K562 (cell line): ENCODE data around the gene XIRP1.

ENCODE experiments used
- ARNT ChIP-seq, 2 experiments: fragments of 450-650 bp; IDR thresholded peaks; 2 replicates each; pipeline ENCODE4 v1.6.1; 2016; ENCODE audit warnings: mild to moderate bottlenecking in 1 of 2
- BCL6 ChIP-seq: fragments of 250-450 bp; sonication (Bioruptor Pico); IDR thresholded peaks from 2 replicates; pipeline ENCODE4 v1.4.0; 2020
- BHLHE40 ChIP-seq: IDR thresholded peaks from 2 replicates; pipeline ENCODE4 v1.6.1; 2011; ENCODE audit warnings: low read length, improper control_type of control experiment
- FOS ChIP-seq: IDR thresholded peaks from 3 replicates; pipeline ENCODE4 v1.6.1; 2011; ENCODE audit not compliant: insufficient read length; ENCODE audit errors: extremely low read depth
- FOXA1 ChIP-seq: fragments of 450-650 bp; IDR thresholded peaks from 2 replicates; pipeline ENCODE4 v1.6.1; 2016; ENCODE audit warnings: mild to moderate bottlenecking, borderline replicate concordance
- POLR2AphosphoS5 ChIP-seq: IDR thresholded peaks from 2 replicates; pipeline ENCODE4 v1.6.1; 2011; ENCODE audit warnings: mild to moderate bottlenecking, low read depth, low read length, moderate library complexity; ENCODE audit not compliant: control insufficient read depth, insufficient read depth
- RFX5 ChIP-seq: IDR thresholded peaks from 2 replicates; pipeline ENCODE4 v1.6.1; 2011; ENCODE audit warnings: low read depth, mild to moderate bottlenecking, improper control_type of control experiment, low read length
- ZBTB1 ChIP-seq: sonication (generic); formaldehyde crosslinking; IDR thresholded peaks from 2 replicates; pipeline ENCODE4 v1.8.1; 2023; ENCODE audit warnings: missing genetic modification reagents, low read depth, mild to moderate bottlenecking, borderline replicate concordance
- ZNF239 ChIP-seq: fragments of 250-450 bp; sonication (Bioruptor Pico); IDR thresholded peaks from 2 replicates; pipeline ENCODE4 v1.4.0; 2020; ENCODE audit warnings: mild to moderate bottlenecking
- ZNF76 ChIP-seq: fragments of 250-450 bp; sonication (Bioruptor Pico); IDR thresholded peaks from 2 replicates; pipeline ENCODE4 v1.4.0; 2020; ENCODE audit warnings: mild to moderate bottlenecking, moderate library complexity, borderline replicate concordance
- TF ChIP-seq, protein P1 (sequence below), 3 experiments: IDR thresholded peaks in 2 of 3; conservative IDR thresholded peaks in 1 of 3; 2 replicates each; pipeline ENCODE4 v1.5.1; 2011 to 2012; ENCODE audit warnings: low read length in 3 of 3, mild to moderate bottlenecking in 3 of 3, control low read depth in 2 of 3, improper control_type of control experiment in 1 of 3, inconsistent platforms in 1 of 3, low read depth in 1 of 3, mixed read lengths in 1 of 3, moderate library complexity in 1 of 3; ENCODE audit not compliant: insufficient read depth in 2 of 3
- TF ChIP-seq, protein P2 (sequence below): sonication (generic); formaldehyde crosslinking; IDR thresholded peaks from 2 replicates; pipeline ENCODE4 v1.8.0; 2022; ENCODE audit warnings: mild to moderate bottlenecking, low read depth, missing genetic modification reagents
- TF ChIP-seq, protein P3 (sequence below): fragments of 250-450 bp; sonication (Bioruptor Pico); IDR thresholded peaks from 2 replicates; pipeline ENCODE4 v1.5.0; 2020; ENCODE audit warnings: mild to moderate bottlenecking

DNA sequence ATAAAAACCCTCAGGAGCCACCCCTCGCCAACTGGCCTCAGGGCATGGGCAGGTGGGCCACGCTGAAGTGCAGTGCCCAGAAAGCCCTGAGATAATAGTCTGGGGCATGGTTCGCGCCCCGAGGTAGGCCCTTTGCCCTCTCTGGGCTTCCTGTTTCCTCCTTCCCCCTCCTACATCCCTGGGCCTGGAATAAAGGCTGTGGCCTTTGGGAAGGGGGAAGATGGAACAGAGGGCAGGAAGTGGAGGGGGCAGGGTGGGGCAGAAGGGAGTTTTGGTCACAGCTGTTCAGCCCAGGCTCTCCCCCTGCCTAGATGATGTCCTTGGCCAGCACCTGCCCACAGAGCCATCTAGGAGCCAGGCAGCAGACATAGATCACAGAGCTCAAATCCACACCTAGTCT is 50.3 kb downstream of the XIRP1 start:
- TF ChIP-seq, protein P1, sequence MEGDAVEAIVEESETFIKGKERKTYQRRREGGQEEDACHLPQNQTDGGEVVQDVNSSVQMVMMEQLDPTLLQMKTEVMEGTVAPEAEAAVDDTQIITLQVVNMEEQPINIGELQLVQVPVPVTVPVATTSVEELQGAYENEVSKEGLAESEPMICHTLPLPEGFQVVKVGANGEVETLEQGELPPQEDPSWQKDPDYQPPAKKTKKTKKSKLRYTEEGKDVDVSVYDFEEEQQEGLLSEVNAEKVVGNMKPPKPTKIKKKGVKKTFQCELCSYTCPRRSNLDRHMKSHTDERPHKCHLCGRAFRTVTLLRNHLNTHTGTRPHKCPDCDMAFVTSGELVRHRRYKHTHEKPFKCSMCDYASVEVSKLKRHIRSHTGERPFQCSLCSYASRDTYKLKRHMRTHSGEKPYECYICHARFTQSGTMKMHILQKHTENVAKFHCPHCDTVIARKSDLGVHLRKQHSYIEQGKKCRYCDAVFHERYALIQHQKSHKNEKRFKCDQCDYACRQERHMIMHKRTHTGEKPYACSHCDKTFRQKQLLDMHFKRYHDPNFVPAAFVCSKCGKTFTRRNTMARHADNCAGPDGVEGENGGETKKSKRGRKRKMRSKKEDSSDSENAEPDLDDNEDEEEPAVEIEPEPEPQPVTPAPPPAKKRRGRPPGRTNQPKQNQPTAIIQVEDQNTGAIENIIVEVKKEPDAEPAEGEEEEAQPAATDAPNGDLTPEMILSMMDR (IDR thresholded peaks at IDR 0.05 in 2 of 3, conservative IDR thresholded peaks at IDR 0.05 in 1 of 3; ENCODE audit: insufficient read depth in 2 of 3, low read depth in 1 of 3, low read length in 3 of 3): no peak
- TF ChIP-seq ZNF239 (no peak), FOXA1 (no peak), ARNT (IDR thresholded peaks at IDR 0.05) (no peak), BCL6 (CRISPR knock-in tag) (no peak), POLR2AphosphoS5 (peak; percentile 78), FOS (no peak), ZBTB1 (CRISPR knock-in tag) (no peak), RFX5 (no peak), BHLHE40 (no peak), ZNF76 (CRISPR knock-in tag) (no peak)
- TF ChIP-seq, protein P2, sequence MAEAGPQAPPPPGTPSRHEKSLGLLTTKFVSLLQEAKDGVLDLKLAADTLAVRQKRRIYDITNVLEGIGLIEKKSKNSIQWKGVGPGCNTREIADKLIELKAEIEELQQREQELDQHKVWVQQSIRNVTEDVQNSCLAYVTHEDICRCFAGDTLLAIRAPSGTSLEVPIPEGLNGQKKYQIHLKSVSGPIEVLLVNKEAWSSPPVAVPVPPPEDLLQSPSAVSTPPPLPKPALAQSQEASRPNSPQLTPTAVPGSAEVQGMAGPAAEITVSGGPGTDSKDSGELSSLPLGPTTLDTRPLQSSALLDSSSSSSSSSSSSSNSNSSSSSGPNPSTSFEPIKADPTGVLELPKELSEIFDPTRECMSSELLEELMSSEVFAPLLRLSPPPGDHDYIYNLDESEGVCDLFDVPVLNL (CRISPR knock-in tag): no peak
- TF ChIP-seq, protein P3, sequence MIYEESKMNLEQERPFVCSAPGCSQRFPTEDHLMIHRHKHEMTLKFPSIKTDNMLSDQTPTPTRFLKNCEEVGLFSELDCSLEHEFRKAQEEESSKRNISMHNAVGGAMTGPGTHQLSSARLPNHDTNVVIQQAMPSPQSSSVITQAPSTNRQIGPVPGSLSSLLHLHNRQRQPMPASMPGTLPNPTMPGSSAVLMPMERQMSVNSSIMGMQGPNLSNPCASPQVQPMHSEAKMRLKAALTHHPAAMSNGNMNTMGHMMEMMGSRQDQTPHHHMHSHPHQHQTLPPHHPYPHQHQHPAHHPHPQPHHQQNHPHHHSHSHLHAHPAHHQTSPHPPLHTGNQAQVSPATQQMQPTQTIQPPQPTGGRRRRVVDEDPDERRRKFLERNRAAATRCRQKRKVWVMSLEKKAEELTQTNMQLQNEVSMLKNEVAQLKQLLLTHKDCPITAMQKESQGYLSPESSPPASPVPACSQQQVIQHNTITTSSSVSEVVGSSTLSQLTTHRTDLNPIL (CRISPR knock-in tag): no peak
